ENCODE results near the gene ANTXRL. TPM values are rescaled to one million over a fixed set of nuclear protein-coding genes. Genes with fewer than 3 reads are reported as not detected.
"Not testable (repeated sequence)": the region's sequence is repeated elsewhere in the genome, so short reads cannot be mapped to it uniquely, and the experiment has no call there.

Gene ANTXRL
- total RNA-seq, 4 donors from 2014 or later: not detected

- H3K9me3 ChIP-seq: no peaks in the 10 kb centered on the region
- WGBS: 81% methylated on average over 6 of the region's 6 CpGs
- peaks cover 20% of the 10 kb centered on the region for H3K4me1 ChIP-seq
- no peaks in the 10 kb centered on the region for H3K27me3 ChIP-seq
- H3K36me3 ChIP-seq: no peaks in the 10 kb centered on the region
- DNase-seq (ENCODE audit: low spot score in 2 of 2): peak; percentile 32 to 48
- H3K4me3 ChIP-seq: no peak overlapping the region
- TF ChIP-seq CTCF (IDR thresholded peaks at IDR 0.05) (no peak), EP300 (IDR thresholded peaks at IDR 0.05) (no peak), POLR2A (IDR thresholded peaks at IDR 0.05) (no peak), POLR2AphosphoS5 (IDR thresholded peaks at IDR 0.05) (no peak)
- H3K27ac ChIP-seq: no peak overlapping the region
Measured at GRCh38 chr10:46292573-46293023, 5.8 kb downstream of the ANTXRL start.

GRCh38 chr10:46293228-46293627, 6.4 kb downstream of the ANTXRL start:
- H3K27ac ChIP-seq: no peak overlapping the region
- DNase-seq (ENCODE audit: low spot score in 2 of 2): peak in 1 of 2 donors; percentile 28
- H3K36me3 ChIP-seq: no peaks in the 10 kb centered on the region
- no peak for TF ChIP-seq EP300 (IDR thresholded peaks at IDR 0.05)
- no peak for TF ChIP-seq POLR2A (IDR thresholded peaks at IDR 0.05)
- TF ChIP-seq CTCF (IDR thresholded peaks at IDR 0.05): no peak
- no peak for TF ChIP-seq POLR2AphosphoS5 (IDR thresholded peaks at IDR 0.05)
- H3K4me3 ChIP-seq: no peak overlapping the region
- H3K9me3 ChIP-seq: no peaks in the 10 kb centered on the region
- H3K27me3 ChIP-seq: no peaks in the 10 kb centered on the region
- 78% methylated on average over 8 of the region's 8 CpGs for WGBS
- peaks cover 18% of the 10 kb centered on the region for H3K4me1 ChIP-seq

- Histone ChIP-seq H3K27ac (no peak overlapping the region), H3K4me1 (peaks cover 10% of the 10 kb centered on the region), H3K9me3 (no peaks in the 10 kb centered on the region), H3K36me3 (no peaks in the 10 kb centered on the region), H3K4me3 (no peak overlapping the region), H3K27me3 (no peaks in the 10 kb centered on the region)
- DNase-seq (ENCODE audit: low spot score in 2 of 2): peak; percentile 53 to 57
- peak in 1 of 2 donors; percentile 7 for TF ChIP-seq CTCF (IDR thresholded peaks at IDR 0.05)
- TF ChIP-seq POLR2A (IDR thresholded peaks at IDR 0.05): no peak
- 92% methylated on average over 9 of the region's 11 CpGs for WGBS
Measured at GRCh38 chr10:46293832-46294640, 7.2 kb downstream of the ANTXRL start.

- TF ChIP-seq EP300 (IDR thresholded peaks at IDR 0.05): no peak
- no peak for TF ChIP-seq POLR2A (IDR thresholded peaks at IDR 0.05)
- no peak for TF ChIP-seq CTCF (IDR thresholded peaks at IDR 0.05)
- TF ChIP-seq POLR2AphosphoS5 (IDR thresholded peaks at IDR 0.05): no peak
- 90% methylated on average over 5 of the region's 8 CpGs for WGBS
- peak in 1 of 2 donors; percentile 60 for DNase-seq (ENCODE audit: low spot score in 2 of 2)
Measured at GRCh38 chr10:46294641-46295220, 7.9 kb downstream of the ANTXRL start.

GRCh38 chr10:46295350-46296010, 8.7 kb downstream of the ANTXRL start:
- WGBS: 77% methylated on average over 3 of the region's 3 CpGs
- not testable (repeated sequence) for H3K9me3 ChIP-seq; DNase-seq (ENCODE audit: low spot score in 2 of 2); H3K27me3 ChIP-seq; H3K27ac ChIP-seq; H3K36me3 ChIP-seq; H3K4me3 ChIP-seq
- H3K4me1 ChIP-seq: peaks cover 16% of the 10 kb centered on the region

More at GRCh38 chr10:46294641-46295220, 7.9 kb downstream of the ANTXRL start:
- H3K27ac ChIP-seq: no peak overlapping the region
- peaks cover 16% of the 10 kb centered on the region for H3K4me1 ChIP-seq
- no peak overlapping the region for H3K4me3 ChIP-seq
- H3K36me3 ChIP-seq: no peaks in the 10 kb centered on the region
- no peaks in the 10 kb centered on the region for H3K27me3 ChIP-seq
- no peaks in the 10 kb centered on the region for H3K9me3 ChIP-seq

- peak in 1 of 2 donors; percentile 43 for DNase-seq (ENCODE audit: low spot score in 2 of 2)
- H3K27me3 ChIP-seq, H3K27ac ChIP-seq, H3K9me3 ChIP-seq, H3K4me3 ChIP-seq, H3K36me3 ChIP-seq: not testable (repeated sequence)
- 86% methylated on average over 3 of the region's 4 CpGs for WGBS
- H3K4me1 ChIP-seq: peaks cover 16% of the 10 kb centered on the region
Measured at GRCh38 chr10:46296086-46296485, 9.3 kb downstream of the ANTXRL start.

Data from suprapubic skin (tissue), 4 donors.